SU-DHL-6 (cell line): ENCODE results near the gene CRYZL1.

Experiments
- H2AFZ ChIP-seq: fragments of 200-600 bp; sonication (generic); 2 replicates; pipeline ENCODE4 v1.6.1; 2014; ENCODE audit warnings: low read depth, mild to moderate bottlenecking, moderate library complexity, mixed read lengths, antibody characterized with exemption, low read length; ENCODE audit not compliant: severe bottlenecking
- H3F3A ChIP-seq: fragments of 200-600 bp; shearing (Covaris generic); 2 replicates; pipeline ENCODE4 v1.6.0; 2016; ENCODE audit warnings: antibody characterized with exemption, mild to moderate bottlenecking; ENCODE audit not compliant: insufficient read depth
- H3K27ac ChIP-seq: fragments of 200-600 bp; sonication (generic); 2 replicates; pipeline ENCODE4 v1.5.1; 2016; ENCODE audit warnings: low read depth, mild to moderate bottlenecking, low read length, moderate library complexity, mixed read lengths
- H3K27me3 ChIP-seq: fragments of 200-600 bp; sonication (generic), shearing (Covaris generic); 2 replicates; pipeline ENCODE4 v1.6.0; 2014; ENCODE audit warnings: mild to moderate bottlenecking, low read length
- H3K36me3 ChIP-seq: fragments of 200-600 bp; sonication (generic); 2 replicates; pipeline ENCODE4 v1.6.1; 2014; ENCODE audit warnings: mild to moderate bottlenecking, low read length, mixed read lengths
- H3K4me2 ChIP-seq: fragments of 300-600, 200-600 bp; shearing (Covaris generic), sonication (generic); 2 replicates; pipeline ENCODE4 v1.6.0; 2014; ENCODE audit warnings: low read length, low read depth, mild to moderate bottlenecking; ENCODE audit not compliant: poor library complexity, severe bottlenecking
- H3K4me3 ChIP-seq: fragments of 200-600 bp; sonication (generic); 2 replicates; pipeline ENCODE4 v1.5.1; 2014; ENCODE audit warnings: antibody characterized with exemption, low read length, mild to moderate bottlenecking, mixed read lengths; ENCODE audit not compliant: insufficient read depth, poor library complexity, severe bottlenecking
- H3K79me2 ChIP-seq: fragments of 200-600 bp; sonication (generic); 2 replicates; pipeline ENCODE4 v1.6.1; 2014; ENCODE audit warnings: mild to moderate bottlenecking, low read length, moderate library complexity; ENCODE audit not compliant: insufficient read depth
- H3K9ac ChIP-seq: fragments of 200-600 bp; sonication (generic); 2 replicates; pipeline ENCODE4 v1.7.0; 2014; ENCODE audit warnings: mild to moderate bottlenecking, low read length
- H3K9me2 ChIP-seq: fragments of 200-600 bp; sonication (generic); replicated peaks from 2 replicates; pipeline ENCODE4 v1.6.1; 2014; ENCODE audit warnings: low read length; ENCODE audit not compliant: insufficient read depth
- H3K9me3 ChIP-seq: fragments of 200-600 bp; sonication (generic); 2 replicates; pipeline ENCODE4 v1.6.1; 2014; ENCODE audit warnings: low read length, mixed read lengths; ENCODE audit not compliant: insufficient read depth
- H4K20me1 ChIP-seq: fragments of 200-600 bp; sonication (generic); 2 replicates; pipeline ENCODE4 v1.6.1; 2014; ENCODE audit warnings: low read depth, mild to moderate bottlenecking, antibody characterized with exemption, low read length, moderate library complexity, mixed read lengths
- EZH2phosphoT487 ChIP-seq: fragments of 200-600 bp; sonication (generic), shearing (Covaris generic); conservative IDR thresholded peaks from 2 replicates; pipeline ENCODE4 v1.6.1; 2018; ENCODE audit warnings: mild to moderate bottlenecking, antibody characterized with exemption, low read length, moderate library complexity, mixed read lengths
- TF ChIP-seq, protein P1 (sequence below): fragments of 200-600 bp; sonication (generic); IDR thresholded peaks from one replicate; pipeline ENCODE4 v1.5.1; 2017; ENCODE audit warnings: antibody characterized with exemption, mild to moderate bottlenecking, low read length, moderate library complexity; ENCODE audit not compliant: insufficient read depth, poor library complexity, severe bottlenecking

CRYZL1 gene

DNA sequence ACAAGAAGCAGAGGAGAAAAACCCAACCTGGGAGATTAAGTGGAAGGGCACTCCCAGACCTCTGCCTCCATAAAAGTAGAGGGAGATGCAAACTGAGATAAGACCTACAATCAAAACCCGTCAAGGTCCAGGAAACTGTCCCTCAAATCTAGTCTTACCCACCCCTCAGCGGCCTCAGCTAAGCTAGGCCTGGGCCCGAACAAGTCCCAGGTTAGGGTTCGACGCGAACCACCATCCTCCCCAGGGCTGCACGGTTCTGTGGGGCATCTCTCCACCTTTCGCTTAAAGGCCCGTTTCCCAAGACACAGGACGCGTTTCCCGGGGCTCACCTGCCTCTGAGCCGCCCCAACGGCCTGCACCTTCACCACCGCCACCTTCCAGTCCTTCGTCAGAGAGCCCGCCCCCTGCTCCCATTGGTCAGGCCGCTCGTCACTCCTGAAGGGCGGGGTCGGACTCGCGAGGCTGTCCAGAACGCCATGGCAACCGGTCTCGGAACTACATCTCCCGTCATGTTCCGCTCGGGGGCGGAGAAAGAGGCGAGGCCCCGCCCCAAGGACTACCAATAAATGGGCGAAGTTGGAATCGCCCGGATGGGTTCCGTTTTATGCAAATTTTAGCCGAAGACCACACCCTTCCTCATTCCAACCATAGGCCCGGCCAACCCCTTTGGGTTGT is at the start of gene CRYZL1:
TSS of gene CRYZL1 (minus strand) at position 390 of the 675 bp plus-strand sequence. CDS start 10,190 bp downstream, outside the sequence.
- no peaks in the 10 kb centered on the region for H3K9me2 ChIP-seq
- no peaks in the 10 kb centered on the region for H3K36me3 ChIP-seq
- peak within 1 kb of the TSS; percentile 89 for H2AFZ ChIP-seq
- no peaks in the 10 kb centered on the region for H3K27me3 ChIP-seq
- peak within 1 kb of the TSS; percentile 63 for H3K9ac ChIP-seq
- H3K4me2 ChIP-seq, result peak within 1 kb of the TSS; percentile 68
- H4K20me1 ChIP-seq, result no peaks in the 10 kb centered on the region
- 0 out of 2 replicates have a peak, but pooled peaks cover 5% of the 10 kb centered on the region for H3F3A ChIP-seq
- TF ChIP-seq, protein P1, sequence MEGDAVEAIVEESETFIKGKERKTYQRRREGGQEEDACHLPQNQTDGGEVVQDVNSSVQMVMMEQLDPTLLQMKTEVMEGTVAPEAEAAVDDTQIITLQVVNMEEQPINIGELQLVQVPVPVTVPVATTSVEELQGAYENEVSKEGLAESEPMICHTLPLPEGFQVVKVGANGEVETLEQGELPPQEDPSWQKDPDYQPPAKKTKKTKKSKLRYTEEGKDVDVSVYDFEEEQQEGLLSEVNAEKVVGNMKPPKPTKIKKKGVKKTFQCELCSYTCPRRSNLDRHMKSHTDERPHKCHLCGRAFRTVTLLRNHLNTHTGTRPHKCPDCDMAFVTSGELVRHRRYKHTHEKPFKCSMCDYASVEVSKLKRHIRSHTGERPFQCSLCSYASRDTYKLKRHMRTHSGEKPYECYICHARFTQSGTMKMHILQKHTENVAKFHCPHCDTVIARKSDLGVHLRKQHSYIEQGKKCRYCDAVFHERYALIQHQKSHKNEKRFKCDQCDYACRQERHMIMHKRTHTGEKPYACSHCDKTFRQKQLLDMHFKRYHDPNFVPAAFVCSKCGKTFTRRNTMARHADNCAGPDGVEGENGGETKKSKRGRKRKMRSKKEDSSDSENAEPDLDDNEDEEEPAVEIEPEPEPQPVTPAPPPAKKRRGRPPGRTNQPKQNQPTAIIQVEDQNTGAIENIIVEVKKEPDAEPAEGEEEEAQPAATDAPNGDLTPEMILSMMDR, result no peak
- no peak for TF ChIP-seq EZH2phosphoT487
- no peaks in the 10 kb centered on the region for H3K9me3 ChIP-seq
- peak within 1 kb of the TSS; percentile 71 for H3K27ac ChIP-seq
- H3K4me3 ChIP-seq, result peak within 1 kb of the TSS; percentile 64
- peaks cover 5% of the 10 kb centered on the region; the same call in 1 of the 2 replicates for H3K79me2 ChIP-seq

DNA sequence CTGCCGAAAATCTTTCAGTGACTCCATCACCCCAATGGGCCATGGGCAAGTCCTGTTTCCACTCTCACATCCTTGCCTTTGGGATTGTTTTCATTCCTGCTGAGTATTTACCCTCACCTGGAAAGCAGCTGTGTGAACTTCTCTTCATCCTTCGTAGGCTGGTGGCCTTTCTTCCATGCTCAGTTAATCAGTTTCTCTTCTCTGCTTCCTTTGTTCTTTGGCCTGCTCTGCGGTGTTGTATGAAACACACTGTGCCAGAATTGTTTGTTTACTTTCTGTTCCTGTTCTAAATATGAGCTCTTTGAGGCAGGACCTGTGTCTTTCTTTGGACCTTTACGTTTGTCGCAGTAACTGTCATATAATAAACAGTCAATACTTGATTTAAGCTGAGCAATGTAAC is 49.3 kb upstream of the CRYZL1 start:
- H3K9me2 ChIP-seq, result no peaks in the 10 kb centered on the region
- no peaks in the 10 kb centered on the region; the same call in 1 of the 2 replicates for H4K20me1 ChIP-seq
- no peaks in the 10 kb centered on the region for H3K36me3 ChIP-seq
- H3K4me2 ChIP-seq, result no peak overlapping the region
- no peak overlapping the region for H3K4me3 ChIP-seq
- H3K79me2 ChIP-seq, result no peaks in the 10 kb centered on the region
- H2AFZ ChIP-seq, result no peak overlapping the region
- no peaks in the 10 kb centered on the region for H3K9me3 ChIP-seq
- no peak overlapping the region for H3K27ac ChIP-seq
- no peak for TF ChIP-seq EZH2phosphoT487
- TF ChIP-seq, protein P1, result no peak
- H3F3A ChIP-seq, result no peaks in the 10 kb centered on the region
- no peak overlapping the region for H3K9ac ChIP-seq
- H3K27me3 ChIP-seq, result no peaks in the 10 kb centered on the region

DNA sequence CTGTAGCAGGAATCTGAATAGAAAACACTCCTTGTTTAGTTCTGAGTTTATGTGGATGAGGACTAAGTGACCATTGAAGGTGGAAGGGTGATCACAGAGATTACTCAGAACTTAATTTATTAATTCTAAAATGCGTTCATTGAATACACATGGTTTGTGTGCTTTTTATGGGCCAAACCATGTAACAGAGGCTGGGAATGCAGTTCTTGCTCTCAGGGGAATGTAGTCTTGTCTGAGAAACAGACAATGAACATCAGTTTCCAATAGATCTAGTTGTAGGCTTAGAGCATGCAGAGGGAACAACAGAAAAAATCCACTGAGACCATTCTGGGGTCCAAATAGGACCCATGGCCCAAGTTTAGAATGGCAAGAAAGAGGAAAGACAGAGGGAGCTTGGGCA is 46.8 kb upstream of the CRYZL1 start:
- H4K20me1 ChIP-seq, result no peaks in the 10 kb centered on the region; the same call in 1 of the 2 replicates
- no peak overlapping the region for H3K9ac ChIP-seq
- H3K79me2 ChIP-seq, result no peaks in the 10 kb centered on the region
- H3K27ac ChIP-seq, result no peak overlapping the region
- no peaks in the 10 kb centered on the region for H3K9me2 ChIP-seq
- H2AFZ ChIP-seq, result no peak overlapping the region
- TF ChIP-seq, protein P1, result no peak
- no peak for TF ChIP-seq EZH2phosphoT487
- H3K36me3 ChIP-seq, result no peaks in the 10 kb centered on the region
- no peaks in the 10 kb centered on the region for H3K9me3 ChIP-seq
- H3K4me3 ChIP-seq, result no peak overlapping the region
- H3K27me3 ChIP-seq, result no peaks in the 10 kb centered on the region
- H3K4me2 ChIP-seq, result no peak overlapping the region
- H3F3A ChIP-seq, result no peaks in the 10 kb centered on the region
